Measurements from ENCODE around the gene C11orf86. TPM values are rescaled to one million over a fixed set of nuclear protein-coding genes. Genes with fewer than 3 reads are reported as not detected.

C11orf86 gene
- total and polyA plus RNA-seq, 2 of the 8 experiments (the other 6 are each of a cell fraction or from before 2014, with no cell fraction given) = 0.91 to 0.97 TPM

DNA sequence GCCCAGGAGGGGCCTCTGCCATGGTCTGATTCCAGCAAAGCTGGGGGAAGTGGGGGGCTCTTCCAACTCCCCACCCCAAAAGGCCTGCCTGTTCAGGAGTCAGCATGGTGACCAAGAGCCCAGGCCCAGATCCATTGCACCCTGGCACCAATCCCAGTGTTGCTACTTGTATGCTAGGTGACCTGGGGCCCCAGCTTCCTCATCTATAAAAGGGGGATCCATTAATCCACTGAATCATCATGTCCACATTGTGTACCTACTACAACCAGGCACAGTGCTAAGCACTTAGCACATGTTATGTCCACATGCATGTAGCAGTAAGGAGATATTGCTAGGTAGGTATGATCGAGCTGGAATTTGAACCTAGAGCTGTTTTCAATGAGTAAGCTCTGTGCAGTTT, 49.9 kb downstream of the C11orf86 start:
- no peaks in the 10 kb centered on the region; the same call in 1 of the 2 replicates for H3K79me1 ChIP-seq (ENCODE audit: low read depth, low read length)
- H3K27me3 ChIP-seq (replicated peaks in 1 of 4; ENCODE audit: control insufficient read depth in 3 of 4, extremely low read depth in 1 of 4, insufficient read depth in 3 of 4, low read length in 3 of 4) = peaks cover 24 to 37% (median 29%) of the 10 kb centered on the region in 4 experiments
- no peak overlapping the region for H2BK120ac ChIP-seq (replicated peaks; ENCODE audit: low read depth, low read length)
- H4K5ac ChIP-seq (ENCODE audit: insufficient read length, low read depth, low read length) = no peak overlapping the region
- no peak overlapping the region for H3K23ac ChIP-seq (ENCODE audit: insufficient read length)
- H3K27ac ChIP-seq (ENCODE audit: low read depth, low read length) = no peak overlapping the region
- peaks cover 3 to 4% of the 10 kb centered on the region in 2 experiments; a peak in 2 of 4 replicates for H3K9me3 ChIP-seq (ENCODE audit: insufficient read depth in 2 of 2, low read depth in 1 of 2, low read length in 1 of 2)
- H4K20me1 ChIP-seq (replicated peaks in 1 of 2; ENCODE audit: control insufficient read depth in 1 of 2, insufficient read depth in 2 of 2, low read length in 2 of 2) = peaks cover 0 to 5% of the 10 kb centered on the region in 2 experiments
- no peak overlapping the region for H4K91ac ChIP-seq (replicated peaks; ENCODE audit: insufficient read length, low read length)
- POLR2A ChIA-PET (ENCODE audit: partially characterized antibody) = interaction anchor here (0.9 to 1.6 kb wide), 2 partner anchors 30 to 35 kb away, joined by 3 read pairs; no protein-coding TSS in a partner anchor
- CTCF ChIA-PET (ENCODE audit: partially characterized antibody) = interaction anchor here (0.6 to 1.8 kb wide), 9 partner anchors 9 to 1618 kb away, joined by 3 to 7 read pairs (median 3); no protein-coding TSS in a partner anchor
- no peak overlapping the region for H2AFZ ChIP-seq (ENCODE audit: low read length)
- 84% methylated on average over 1 of the region's 1 CpG; no CpG with 5 or more reads in 1 of the 2 experiments for WGBS, 2 experiments (ENCODE audit: extremely low coverage in 1 of 2, insufficient coverage in 1 of 2, insufficient read length in 1 of 2, insufficient replicate concordance in 2 of 2, low coverage in 1 of 2, low lambda C conversion rate in 2 of 2, missing lambda C conversion rate in 1 of 2)
- no peak overlapping the region for H3K9ac ChIP-seq (replicated peaks in 1 of 4; ENCODE audit: extremely low read depth in 1 of 4, low read depth in 3 of 4, low read length in 3 of 4)
- FAIRE-seq (no peak), DNase-seq (ENCODE audit: low read depth in 1 of 2, low spot score in 2 of 2) (no peak)
- no peak overlapping the region for H3K4ac ChIP-seq (replicated peaks; ENCODE audit: insufficient read length, low read depth, low read length)
- H3K4me1 ChIP-seq (replicated peaks in 1 of 4; ENCODE audit: control insufficient read depth in 3 of 4, insufficient read depth in 4 of 4, low read length in 3 of 4) = peaks cover 2 to 9% (median 7%) of the 10 kb centered on the region in 4 experiments; a peak in 6 of 7 replicates
- no peak overlapping the region for H4K8ac ChIP-seq (ENCODE audit: extremely low read depth, insufficient read depth, low read length)
- H2BK5ac ChIP-seq (ENCODE audit: low read depth, low read length) = no peak overlapping the region
- no peaks in the 10 kb centered on the region for H3K36me3 ChIP-seq (ENCODE audit: control insufficient read depth in 2 of 4, insufficient read depth in 4 of 4, low read length in 3 of 4)
- no peak overlapping the region for H2AK5ac ChIP-seq (ENCODE audit: low read depth, low read length)
- H3K23me2 ChIP-seq (ENCODE audit: low read depth, low read length) = peaks cover 7% of the 10 kb centered on the region
- H2BK15ac ChIP-seq (ENCODE audit: low read length) = no peak overlapping the region
- H3K79me2 ChIP-seq (ENCODE audit: control insufficient read depth in 1 of 2, insufficient read depth in 2 of 2, low read length in 2 of 2) = no peaks in the 10 kb centered on the region
- no peak overlapping the region for H2BK20ac ChIP-seq (ENCODE audit: low read length)
- H2BK12ac ChIP-seq (ENCODE audit: low read depth, low read length) = no peak overlapping the region
- no peak overlapping the region for H3K4me2 ChIP-seq (ENCODE audit: insufficient read depth in 1 of 2, low read depth in 2 of 2, low read length in 2 of 2)
- H3K4me3 ChIP-seq (ENCODE audit: extremely low read depth in 1 of 4, insufficient read depth in 2 of 4, low read depth in 3 of 4, low read length in 4 of 4) = no peak overlapping the region
- no peak overlapping the region for H3K56ac ChIP-seq (replicated peaks; ENCODE audit: insufficient read length, low read depth, low read length)
- no peak overlapping the region for H3K14ac ChIP-seq (ENCODE audit: insufficient read length)
- no peak overlapping the region for H3K18ac ChIP-seq (ENCODE audit: extremely low read depth, low read length)
- TF ChIP-seq CBX5 (IDR thresholded peaks at IDR 0.05; ENCODE audit: low read depth, low read length) (no peak), SP4 (IDR thresholded peaks at IDR 0.05; ENCODE audit: low read length) (no peak), SP2 (IDR thresholded peaks at IDR 0.05; ENCODE audit: low read length) (no peak), TAF7 (optimal IDR thresholded peaks at IDR 0.05; ENCODE audit: borderline replicate concordance, low read depth, low read length) (no peak), BRCA1 (IDR thresholded peaks at IDR 0.05; ENCODE audit: low read depth, low read length) (no peak), EP300 (IDR thresholded peaks at IDR 0.05; ENCODE audit: borderline replicate concordance in 1 of 2, low read depth in 2 of 2, low read length in 2 of 2) (no peak), JUND (IDR thresholded peaks at IDR 0.05; ENCODE audit: low read length) (no peak), SIRT6 (IDR thresholded peaks at IDR 0.05; ENCODE audit: low read length) (no peak), E2F6 (IDR thresholded peaks at IDR 0.05) (no peak)
